Common myeloid progenitor, CD34-positive (primary cell): ENCODE results near the gene TSR3. TPM values are rescaled to one million over a fixed set of nuclear protein-coding genes. Genes with fewer than 3 reads are reported as not detected.

Experiments used
- CTCF ChIA-PET: fragments of 350-600 bp; sonication (Branson Sonifier 250); formaldehyde crosslinking; loops from one replicate; lab custom pipeline; 2021; ENCODE audit warnings: antibody characterized with exemption; lab: Charles Lee
- POLR2A ChIA-PET: fragments of 350-600 bp; sonication (Branson Sonifier 250); formaldehyde crosslinking; loops from one replicate; lab custom pipeline; 2021; ENCODE audit warnings: antibody characterized with exemption; lab: Charles Lee
- DNase-seq, 3 donors: peaks; one replicate each; pipeline versions ENCODE4 v3.0.0 to v3.0.0-alpha.2; 2013
- H3K27ac ChIP-seq, 2 experiments: 1 replicate in 1 of 2; 2 replicates in 1 of 2; pipeline ENCODE4 v1.7.0; 2013; ENCODE audit warnings: inconsistent platforms in 2 of 2, low read length in 2 of 2, mild to moderate bottlenecking in 2 of 2, low read depth in 1 of 2, moderate library complexity in 1 of 2; ENCODE audit not compliant: severe bottlenecking in 2 of 2, insufficient read depth in 1 of 2, poor library complexity in 1 of 2
- H3K27me3 ChIP-seq, 5 experiments: replicated peaks in 2 of 5; 1 replicate in 3 of 5; 2 replicates in 2 of 5; pipeline versions ENCODE4 v1.6.1 to v1.7.0; 2013; ENCODE audit warnings: low read length in 4 of 5, mild to moderate bottlenecking in 2 of 5, moderate library complexity in 2 of 5, inconsistent platforms in 1 of 5; ENCODE audit not compliant: insufficient read depth in 5 of 5, control insufficient read depth in 4 of 5
- H3K36me3 ChIP-seq, 4 experiments: 1 replicate in 2 of 4; 2 replicates in 2 of 4; pipeline versions ENCODE4 v1.6.1 to v1.7.0; 2013; ENCODE audit warnings: low read length in 3 of 4, control low read depth in 1 of 4, mild to moderate bottlenecking in 1 of 4; ENCODE audit not compliant: control insufficient read depth in 4 of 4, insufficient read depth in 4 of 4
- H3K4me1 ChIP-seq, 4 experiments: 1 replicate in 3 of 4; 2 replicates in 1 of 4; pipeline versions ENCODE4 v1.6.1 to v1.7.1; 2013; ENCODE audit warnings: low read length in 3 of 4, mild to moderate bottlenecking in 3 of 4, control low read depth in 1 of 4, inconsistent platforms in 1 of 4, moderate library complexity in 1 of 4; ENCODE audit not compliant: control insufficient read depth in 4 of 4, insufficient read depth in 4 of 4; ENCODE audit errors: control extremely low read depth in 1 of 4
- H3K4me3 ChIP-seq, 7 experiments: 1 replicate in 4 of 7; 2 replicates in 3 of 7; pipeline versions ENCODE4 v1.5.1 to v1.7.0; 2013; ENCODE audit warnings: mild to moderate bottlenecking in 7 of 7, low read length in 6 of 7, moderate library complexity in 6 of 7, inconsistent platforms in 2 of 7, low read depth in 2 of 7, control low read depth in 1 of 7; ENCODE audit not compliant: insufficient read depth in 4 of 7, control insufficient read depth in 1 of 7; ENCODE audit errors: extremely low read depth in 1 of 7
- H3K9me3 ChIP-seq, 5 experiments: 1 replicate in 4 of 5; 2 replicates in 1 of 5; pipeline versions ENCODE4 v1.6.1 to v1.7.1; 2013; ENCODE audit warnings: low read length in 4 of 5, mild to moderate bottlenecking in 2 of 5, inconsistent platforms in 1 of 5, low read depth in 1 of 5, moderate library complexity in 1 of 5; ENCODE audit not compliant: control insufficient read depth in 4 of 5, insufficient read depth in 2 of 5; ENCODE audit errors: control extremely low read depth in 1 of 5
- WGBS: methylation state at CpG from one replicate; pipeline ENCODE4 v1.1.5; 2013; ENCODE audit not compliant: insufficient coverage; 5-methylcytosine and 5-hydroxymethylcytosine counted together
- polyA plus RNA-seq: library from polyadenylated mRNA; unstranded; fragments of 120-200 nt; gene quantifications from one replicate; pipeline ENCODE4 v1.2.1, GENCODE V29; 2013

Gene TSR3
- 27.7 TPM for polyA plus RNA-seq

- ChIA-PET CTCF (interaction anchor here (1.6 kb wide), 1 partner anchor 14 kb away, joined by 7 read pairs; no protein-coding TSS in a partner anchor), POLR2A (no interaction called here)
- H3K9me3 ChIP-seq = no peaks in the 10 kb centered on the region
- H3K27me3 ChIP-seq = no peaks in the 10 kb centered on the region
- H3K36me3 ChIP-seq = peaks cover 2 to 30% (median 18%) of the 10 kb centered on the region in 4 experiments
- peaks cover 9 to 29% (median 21%) of the 10 kb centered on the region in 4 experiments for H3K4me1 ChIP-seq
- peak within 1 kb of the TSS; percentile 78 to 99 (median 92) for H3K4me3 ChIP-seq
- H3K27ac ChIP-seq = peak within 1 kb of the TSS; percentile 33 to 73
- under 1% methylated on average over 65 of the region's 98 CpGs for WGBS
- DNase-seq = peak; percentile 83 to 91 (median 83)
Observed at GRCh38 chr16:1351582-1352362, at the start of gene TSR3, which contains the start of gene GNPTG. Gene TSR3, minus strand, starts transcription at chr16:1351878. Its CDS starts 74 bp downstream, at chr16:1351804. Gene GNPTG, plus strand, starts transcription at chr16:1351931. Its CDS starts 35 bp downstream, at chr16:1351966.

GRCh38 chr16:1401061-1401757 lies 49.5 kb upstream of the TSR3 start:
- Histone ChIP-seq H3K36me3 (peaks cover 14 to 82% (median 42%) of the 10 kb centered on the region in 4 experiments), H3K4me3 (no peak overlapping the region), H3K9me3 (no peaks in the 10 kb centered on the region), H3K27me3 (no peaks in the 10 kb centered on the region), H3K4me1 (no peaks in the 10 kb centered on the region), H3K27ac (no peak overlapping the region)
- DNase-seq = no peak
- CTCF ChIA-PET = interaction anchor here (1.0 kb wide), 1 partner anchor 11 kb away, joined by 3 read pairs; no protein-coding TSS in a partner anchor
- POLR2A ChIA-PET = no interaction called here
- 91% methylated on average over 21 of the region's 29 CpGs for WGBS

- POLR2A ChIA-PET = no interaction called here
- CTCF ChIA-PET = interaction anchor here (0.8 to 0.9 kb wide), 2 partner anchors 45 to 65 kb away, joined by 3 read pairs; no protein-coding TSS in a partner anchor
- Histone ChIP-seq H3K36me3 (peaks cover 14 to 82% (median 45%) of the 10 kb centered on the region in 4 experiments), H3K4me1 (no peaks in the 10 kb centered on the region), H3K9me3 (no peaks in the 10 kb centered on the region), H3K4me3 (no peak overlapping the region), H3K27ac (no peak overlapping the region), H3K27me3 (no peaks in the 10 kb centered on the region)
- 99% methylated on average over 37 of the region's 38 CpGs for WGBS
- DNase-seq = no peak
Observed at GRCh38 chr16:1398826-1399581, 47.3 kb upstream of the TSR3 start.

GRCh38 chr16:1398351-1398750 lies 46.7 kb upstream of the TSR3 start:
- ChIA-PET CTCF (interaction anchor here (0.8 to 0.9 kb wide), 2 partner anchors 44 to 65 kb away, joined by 3 read pairs; no protein-coding TSS in a partner anchor), POLR2A (no interaction called here)
- Histone ChIP-seq H3K36me3 (peaks cover 9 to 82% (median 48%) of the 10 kb centered on the region in 4 experiments), H3K27me3 (no peaks in the 10 kb centered on the region), H3K4me3 (no peak overlapping the region), H3K9me3 (no peaks in the 10 kb centered on the region), H3K4me1 (no peaks in the 10 kb centered on the region), H3K27ac (no peak overlapping the region)
- DNase-seq = no peak
- 90% methylated on average over 8 of the region's 9 CpGs for WGBS

- POLR2A ChIA-PET = no interaction called here
- H3K27ac ChIP-seq = no peak overlapping the region
- H3K27me3 ChIP-seq = no peaks in the 10 kb centered on the region
- H3K4me1 ChIP-seq = no peaks in the 10 kb centered on the region
- CTCF ChIA-PET = interaction anchor here (0.8 kb wide), 1 partner anchor 66 kb away, joined by 3 read pairs; no protein-coding TSS in a partner anchor
- H3K4me3 ChIP-seq = no peak overlapping the region
- no peak for DNase-seq
- H3K9me3 ChIP-seq = no peaks in the 10 kb centered on the region
- H3K36me3 ChIP-seq = peaks cover 11 to 82% (median 48%) of the 10 kb centered on the region in 4 experiments
- WGBS = 98% methylated on average over 17 of the region's 21 CpGs
Observed at GRCh38 chr16:1397779-1398178, 46.1 kb upstream of the TSR3 start.

- 100% methylated on average over 20 of the region's 22 CpGs for WGBS
- H3K36me3 ChIP-seq = peaks cover 7 to 74% (median 35%) of the 10 kb centered on the region in 4 experiments
Observed at GRCh38 chr16:1395444-1396031, 43.9 kb upstream of the TSR3 start.

More at GRCh38 chr16:1395444-1396031, 43.9 kb upstream of the TSR3 start:
- Histone ChIP-seq H3K27me3 (no peaks in the 10 kb centered on the region), H3K4me1 (no peaks in the 10 kb centered on the region), H3K9me3 (no peaks in the 10 kb centered on the region), H3K27ac (no peak overlapping the region), H3K4me3 (no peak overlapping the region)
- no peak for DNase-seq
- POLR2A ChIA-PET = no interaction called here
- CTCF ChIA-PET = no interaction called here
